Measurements from ENCODE around the gene PCSK1N.

PCSK1N gene

DNA sequence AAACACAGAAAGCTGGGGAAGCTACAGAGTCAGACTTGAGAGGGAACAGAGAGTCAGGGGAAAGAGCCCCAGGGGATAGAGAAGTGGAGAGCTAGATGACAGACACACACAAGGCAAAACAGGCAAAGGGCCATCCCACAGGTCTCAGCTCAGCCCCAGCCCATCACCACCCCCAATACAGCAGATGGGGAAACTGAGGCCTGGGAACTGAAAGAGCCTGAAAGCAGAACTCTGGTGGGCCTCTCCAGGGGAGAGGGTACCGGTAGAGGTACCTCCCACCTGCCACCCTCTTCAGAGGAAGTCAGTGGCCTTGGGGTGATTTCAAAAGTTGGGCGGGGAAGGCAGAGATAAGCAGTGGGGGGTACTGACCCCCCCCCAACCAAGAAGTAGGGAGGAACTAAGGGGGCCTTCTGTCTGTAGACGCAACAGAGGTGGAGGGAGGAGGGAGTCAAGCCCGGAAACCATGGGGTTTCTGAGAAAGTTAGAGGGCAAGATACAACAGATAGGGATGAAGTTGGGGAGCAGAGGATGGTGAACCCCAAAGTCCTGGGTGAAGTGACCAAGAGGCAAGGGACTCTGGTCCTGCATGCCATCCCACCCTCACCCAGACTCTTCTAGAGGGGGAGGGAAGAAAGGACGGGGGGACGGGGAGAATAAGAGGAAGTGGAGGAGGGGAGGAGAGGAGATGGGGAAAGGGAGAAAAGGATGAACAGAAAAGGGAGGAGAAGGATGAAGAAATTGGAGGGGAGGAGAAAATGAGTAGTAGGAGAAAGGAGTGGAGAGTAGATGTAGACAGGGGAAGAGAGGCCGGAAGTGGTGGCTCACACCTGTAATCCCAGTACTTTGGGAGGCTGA, 45.8 kb downstream of the PCSK1N start:
- no peak for DNase-seq (ENCODE audit: low read depth in 2 of 2)

DNA sequence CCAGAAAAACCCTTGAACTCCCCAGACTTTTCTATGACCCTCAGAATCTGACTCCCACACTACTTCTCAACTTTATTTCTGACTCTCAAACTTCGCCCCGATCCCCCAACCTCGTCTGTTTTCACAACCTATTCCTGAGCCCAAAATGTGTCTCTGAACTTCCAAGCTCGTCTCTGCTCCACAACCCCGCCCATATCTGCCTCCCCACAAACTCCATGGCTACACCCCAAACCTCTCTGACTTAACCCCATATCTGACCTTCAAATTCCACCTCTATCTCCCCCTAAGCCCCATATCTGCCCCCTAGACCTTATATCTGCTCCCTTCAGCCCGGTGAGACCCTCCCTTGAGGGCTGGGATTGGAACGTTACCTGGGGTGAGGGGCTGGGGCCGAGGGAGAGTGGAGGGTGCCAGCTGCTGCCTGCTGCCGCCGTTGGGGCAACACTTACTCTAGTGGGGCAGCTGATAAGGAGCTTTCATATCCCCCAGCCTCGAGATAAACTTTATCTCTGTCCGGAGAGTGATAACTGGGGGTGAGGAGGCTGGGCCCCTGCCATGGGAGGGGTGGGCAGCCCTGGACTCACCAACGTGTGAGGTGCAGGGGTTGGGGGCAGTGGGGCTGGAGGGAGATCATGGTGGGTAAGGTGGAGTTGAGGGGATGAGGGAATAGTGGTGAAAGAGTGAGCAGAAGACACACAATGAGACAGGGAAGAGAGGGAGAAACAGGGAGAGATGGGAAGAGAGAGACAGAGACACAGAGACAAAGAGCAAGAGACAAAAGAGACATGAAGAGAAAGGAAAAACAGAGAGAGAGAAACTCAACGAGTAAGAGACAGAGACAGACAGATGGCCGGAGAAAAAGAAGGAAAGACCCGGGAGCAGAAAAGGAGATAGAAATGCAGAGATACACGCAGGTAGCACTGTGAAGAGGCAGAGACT, 47.6 kb downstream of the PCSK1N start:
- DNase-seq (ENCODE audit: low read depth in 2 of 2): no peak

DNA sequence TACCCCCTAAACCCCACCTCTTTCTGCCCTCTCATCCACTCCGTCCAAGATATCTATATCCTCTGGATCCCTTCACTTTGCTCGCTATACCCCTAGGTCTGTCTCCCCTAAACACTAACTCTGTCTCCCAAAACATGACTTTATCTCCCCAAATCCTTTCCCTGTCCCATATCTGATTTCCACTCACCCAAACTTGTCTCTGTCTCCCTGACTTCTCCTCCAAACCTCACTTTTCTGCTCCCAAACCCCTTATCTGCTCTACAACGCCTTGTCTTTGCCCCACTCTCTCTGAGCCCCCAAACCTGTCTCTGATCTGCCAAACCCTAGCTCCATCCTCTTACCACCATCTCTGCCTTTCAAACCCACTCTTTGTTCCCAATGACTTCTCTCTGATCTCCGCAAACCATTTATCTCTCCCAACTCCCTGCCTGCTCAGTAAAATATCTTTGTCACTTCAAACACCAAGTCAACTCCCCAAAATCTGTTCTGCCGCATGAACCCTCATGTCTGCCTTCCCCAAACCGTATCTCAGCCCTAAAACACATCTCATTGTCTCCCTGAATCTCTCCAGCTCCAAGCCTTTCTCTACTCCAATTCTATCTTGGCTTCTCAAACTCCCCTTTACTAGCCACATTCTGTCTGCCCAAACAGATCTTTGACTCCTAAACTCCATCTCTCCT, 48.4 kb downstream of the PCSK1N start:
- no peak for DNase-seq (ENCODE audit: low read depth in 2 of 2)

- DNase-seq (ENCODE audit: low read depth in 2 of 2): no peak
Observed at GRCh38 chrX:48786341-48786800, 49.0 kb downstream of the PCSK1N start, which contains the start of gene GATA1. Gene GATA1 (plus strand): TSS chrX:48786590. CDS start chrX:48791110, 4,520 bp downstream.

GRCh38 chrX:48785540-48786214, 49.7 kb downstream of the PCSK1N start:
- no peak for DNase-seq (ENCODE audit: low read depth in 2 of 2)

GRCh38 chrX:48785186-48785539, 50.2 kb downstream of the PCSK1N start:
- DNase-seq (ENCODE audit: low read depth in 2 of 2): no peak

- no peak for DNase-seq (ENCODE audit: low read depth in 2 of 2)
Observed at GRCh38 chrX:48784726-48785125, 50.7 kb downstream of the PCSK1N start.

- no peak for DNase-seq (ENCODE audit: low read depth in 2 of 2)
Observed at GRCh38 chrX:48782795-48783194, 52.6 kb downstream of the PCSK1N start.

- no peak for DNase-seq (ENCODE audit: low read depth in 2 of 2)
Observed at GRCh38 chrX:48782216-48782615, 53.2 kb downstream of the PCSK1N start.

GRCh38 chrX:48781705-48782104, 53.7 kb downstream of the PCSK1N start:
- no peak for DNase-seq (ENCODE audit: low read depth in 2 of 2)
